A549 (cell line): ENCODE results near the gene REV1.

Experiments used
- CBX8 ChIP-seq: fragments of 200-600 bp; sonication (generic); IDR thresholded peaks from 2 replicates; pipeline ENCODE4 v1.6.1; 2016
- CTCF ChIP-seq: fragments of >200 bp; sonication (Bioruptor Twin); formaldehyde crosslinking; IDR thresholded peaks from 3 replicates; pipeline ENCODE4 v1.5.1; 2016
- HMGXB4 ChIP-seq: fragments of 250-450 bp; sonication (Bioruptor Pico); IDR thresholded peaks from 2 replicates; pipeline ENCODE4 v1.5.0; 2021; ENCODE audit warnings: mild to moderate bottlenecking, moderate library complexity, borderline replicate concordance
- JUNB ChIP-seq: fragments of >200 bp; sonication (Bioruptor Twin); formaldehyde crosslinking; IDR thresholded peaks from 2 replicates; pipeline ENCODE4 v1.6.1; 2016
- KDM1A ChIP-seq: fragments of 200-600 bp; sonication (generic); IDR thresholded peaks from 2 replicates; pipeline ENCODE4 v1.6.1; 2016; ENCODE audit warnings: low read depth, mild to moderate bottlenecking
- MAFK ChIP-seq: fragments of 450-650 bp; IDR thresholded peaks from 2 replicates; pipeline ENCODE4 v1.6.1; 2014; ENCODE audit not compliant: partially characterized antibody
- POLR2A ChIP-seq: IDR thresholded peaks from 2 replicates; pipeline ENCODE4 v1.6.1; 2012; ENCODE audit warnings: mild to moderate bottlenecking, low read length
- REST ChIP-seq: fragments of 200-600 bp; sonication (generic); IDR thresholded peaks from 2 replicates; pipeline ENCODE4 v1.6.1; 2016; ENCODE audit warnings: antibody characterized with exemption, mild to moderate bottlenecking, moderate library complexity

GRCh38 chr2:99504844-99505584, 15.2 kb upstream of the REV1 start:
- TF ChIP-seq CTCF (no peak), MAFK (no peak), POLR2A (no peak), REST (no peak), CBX8 (no peak), HMGXB4 (CRISPR knock-in tag) (no peak), JUNB (no peak), KDM1A (no peak)
